Neuronal stem cell (in vitro differentiated cells): Measurements from ENCODE around the gene ZXDC.
A peak's percentile ranks its signal among the peaks of the same experiment; 100 is the strongest.

ENCODE experiments used
- DNase-seq: peaks from one replicate; pipeline ENCODE4 v3.0.0-alpha.2; 2013; ENCODE audit warnings: low spot score
- H2AFZ ChIP-seq: one replicate; pipeline ENCODE4 v1.6.1; 2013; ENCODE audit warnings: mild to moderate bottlenecking, low read length, inconsistent platforms
- H2AK5ac ChIP-seq: 2 replicates; pipeline ENCODE4 v1.6.1; 2013; ENCODE audit warnings: low read depth, mild to moderate bottlenecking, inconsistent platforms, low read length, moderate library complexity, mixed read lengths
- H2BK120ac ChIP-seq: 2 replicates; pipeline ENCODE4 v1.6.1; 2013; ENCODE audit warnings: low read depth, mild to moderate bottlenecking, inconsistent platforms, low read length, moderate library complexity, mixed read lengths
- H2BK12ac ChIP-seq: one replicate; pipeline ENCODE4 v1.6.1; 2013; ENCODE audit warnings: low read length, inconsistent platforms
- H2BK15ac ChIP-seq: 2 replicates; pipeline ENCODE4 v1.6.1; 2013; ENCODE audit warnings: mild to moderate bottlenecking, low read length, inconsistent platforms, mixed read lengths
- H2BK5ac ChIP-seq: one replicate; pipeline ENCODE4 v1.6.1; 2013; ENCODE audit warnings: inconsistent platforms, mild to moderate bottlenecking, low read length, moderate library complexity
- H3K14ac ChIP-seq: one replicate; pipeline ENCODE4 v1.6.1; 2013; ENCODE audit warnings: low read length, inconsistent platforms
- H3K18ac ChIP-seq: 2 replicates; pipeline ENCODE4 v1.6.1; 2013; ENCODE audit warnings: low read length, inconsistent platforms
- H3K23ac ChIP-seq: 2 replicates; pipeline ENCODE4 v1.6.1; 2013; ENCODE audit warnings: low read depth, mild to moderate bottlenecking, mixed read lengths, low read length, inconsistent platforms; ENCODE audit not compliant: poor library complexity
- H3K27ac ChIP-seq: replicated peaks from 3 replicates; pipeline ENCODE4 v1.5.1; 2013; ENCODE audit warnings: low read length, inconsistent platforms
- H3K27me3 ChIP-seq, 3 experiments: 2 replicates each; pipeline ENCODE4 v1.6.1; 2013; ENCODE audit warnings: low read length in 3 of 3, mild to moderate bottlenecking in 2 of 3, inconsistent platforms in 1 of 3, low read depth in 1 of 3, mixed read lengths in 1 of 3, moderate library complexity in 1 of 3; ENCODE audit not compliant: control insufficient read depth in 3 of 3, insufficient read depth in 3 of 3
- H3K36me3 ChIP-seq, 2 donors: replicated peaks in 1 of 2; 2 replicates each; pipeline ENCODE4 v1.6.1; 2013; ENCODE audit warnings: low read length in 2 of 2; ENCODE audit not compliant: control insufficient read depth in 2 of 2, insufficient read depth in 2 of 2
- H3K4ac ChIP-seq: 2 replicates; pipeline ENCODE4 v1.6.1; 2013; ENCODE audit warnings: inconsistent platforms, mild to moderate bottlenecking, low read length, moderate library complexity
- H3K4me1 ChIP-seq, 2 donors: 1 replicate in 1 of 2; 2 replicates in 1 of 2; pipeline ENCODE4 v1.6.1; 2013; ENCODE audit warnings: low read length in 2 of 2, low read depth in 1 of 2; ENCODE audit not compliant: control insufficient read depth in 2 of 2, insufficient read depth in 1 of 2
- H3K4me2 ChIP-seq: one replicate; pipeline ENCODE4 v1.6.1; 2013; ENCODE audit warnings: mild to moderate bottlenecking, low read length, inconsistent platforms; ENCODE audit not compliant: insufficient read depth, poor library complexity, severe bottlenecking
- H3K4me3 ChIP-seq, 2 donors: 2 replicates each; pipeline ENCODE4 v1.5.1; 2013; ENCODE audit warnings: low read length in 2 of 2, mild to moderate bottlenecking in 2 of 2, inconsistent platforms in 1 of 2, moderate library complexity in 1 of 2
- H3K79me1 ChIP-seq: one replicate; pipeline ENCODE4 v1.6.1; 2013; ENCODE audit warnings: low read depth, mild to moderate bottlenecking, inconsistent platforms, low read length, moderate library complexity
- H3K9ac ChIP-seq: one replicate; pipeline ENCODE4 v1.6.1; 2013; ENCODE audit warnings: mild to moderate bottlenecking, low read depth, low read length, inconsistent platforms; ENCODE audit not compliant: poor library complexity
- H3K9me3 ChIP-seq, 2 donors: replicated peaks in 1 of 2; 2 replicates each; pipeline versions ENCODE3 to v1.6.1; 2013; ENCODE audit warnings: low read length in 2 of 2, mild to moderate bottlenecking in 2 of 2, inconsistent platforms in 1 of 2, low read depth in 1 of 2, mixed read lengths in 1 of 2, moderate library complexity in 1 of 2; ENCODE audit not compliant: control insufficient read depth in 2 of 2, insufficient read depth in 1 of 2
- H4K8ac ChIP-seq: one replicate; pipeline ENCODE4 v1.6.1; 2013; ENCODE audit warnings: low read depth, mild to moderate bottlenecking, inconsistent platforms, low read length, moderate library complexity
- H4K91ac ChIP-seq: one replicate; pipeline ENCODE4 v1.6.1; 2013; ENCODE audit warnings: low read length, low read depth, mild to moderate bottlenecking, inconsistent platforms; ENCODE audit not compliant: poor library complexity
- WGBS, 2 donors: extraction: QIAGEN DNeasy Blood & Tissue Kit; methylation state at CpG; one replicate each; pipeline ENCODE4 v1.1.7; 2013; ENCODE audit warnings: missing lambda C conversion rate in 2 of 2, mixed read lengths in 1 of 2; ENCODE audit not compliant: insufficient read length in 2 of 2, insufficient replicate concordance in 1 of 2; ENCODE audit errors: extremely low coverage in 2 of 2; 5-methylcytosine and 5-hydroxymethylcytosine counted together

The ZXDC gene

DNA sequence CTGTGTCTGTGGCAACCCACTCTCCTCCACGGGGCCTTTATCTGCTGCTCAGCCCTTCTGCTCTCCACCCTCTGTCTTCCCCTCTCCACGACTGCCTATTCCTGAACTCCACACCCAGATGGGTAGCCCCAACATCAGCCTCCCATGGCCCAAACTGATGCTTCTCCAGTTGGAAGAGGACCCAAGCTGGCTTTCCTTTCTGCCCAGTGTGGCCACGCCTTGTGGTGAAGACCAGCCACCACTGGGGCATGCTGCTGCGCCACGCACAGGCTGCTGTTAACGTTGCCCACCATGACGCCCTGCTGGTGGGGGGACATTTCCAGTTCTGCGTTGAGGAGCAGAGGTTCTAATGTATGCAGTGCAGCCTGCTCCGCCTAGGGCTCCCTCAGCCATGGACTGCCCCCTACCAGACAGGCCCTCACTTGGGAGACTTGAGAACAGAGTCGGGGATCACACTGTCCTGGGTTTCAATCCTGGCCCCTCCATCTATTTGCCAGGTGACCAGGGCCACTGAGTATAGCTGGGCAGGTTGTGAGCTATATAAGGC lies 54.0 kb downstream of the ZXDC start:
- DNase-seq, result no peak
- no peak overlapping the region for H4K8ac ChIP-seq
- H3K4me2 ChIP-seq, result no peak overlapping the region
- no peak overlapping the region for H3K27ac ChIP-seq
- H3K27me3 ChIP-seq, result no peaks in the 10 kb centered on the region
- peak overlapping the region; percentile 2 for H2BK12ac ChIP-seq
- H2BK120ac ChIP-seq, result no peak overlapping the region
- no peak overlapping the region for H3K4ac ChIP-seq
- no peak overlapping the region for H2AFZ ChIP-seq
- no peaks in the 10 kb centered on the region for H3K36me3 ChIP-seq
- no peak overlapping the region for H2AK5ac ChIP-seq
- H3K4me3 ChIP-seq, result no peak overlapping the region
- peaks cover 4 to 8% of the 10 kb centered on the region in 2 donors for H3K9me3 ChIP-seq
- H2BK15ac ChIP-seq, result no peak overlapping the region
- peak overlapping the region; percentile 83 for H3K23ac ChIP-seq
- no peak overlapping the region for H3K18ac ChIP-seq
- H3K4me1 ChIP-seq, result peaks cover 0 to 6% of the 10 kb centered on the region in 2 donors
- no peak overlapping the region for H3K14ac ChIP-seq
- H2BK5ac ChIP-seq, result no peak overlapping the region
- H4K91ac ChIP-seq, result no peak overlapping the region
- no peak overlapping the region for H3K9ac ChIP-seq
- no CpG with 5 or more reads among the region's 10 CpGs for WGBS, 2 donors
- no peaks in the 10 kb centered on the region for H3K79me1 ChIP-seq

DNA sequence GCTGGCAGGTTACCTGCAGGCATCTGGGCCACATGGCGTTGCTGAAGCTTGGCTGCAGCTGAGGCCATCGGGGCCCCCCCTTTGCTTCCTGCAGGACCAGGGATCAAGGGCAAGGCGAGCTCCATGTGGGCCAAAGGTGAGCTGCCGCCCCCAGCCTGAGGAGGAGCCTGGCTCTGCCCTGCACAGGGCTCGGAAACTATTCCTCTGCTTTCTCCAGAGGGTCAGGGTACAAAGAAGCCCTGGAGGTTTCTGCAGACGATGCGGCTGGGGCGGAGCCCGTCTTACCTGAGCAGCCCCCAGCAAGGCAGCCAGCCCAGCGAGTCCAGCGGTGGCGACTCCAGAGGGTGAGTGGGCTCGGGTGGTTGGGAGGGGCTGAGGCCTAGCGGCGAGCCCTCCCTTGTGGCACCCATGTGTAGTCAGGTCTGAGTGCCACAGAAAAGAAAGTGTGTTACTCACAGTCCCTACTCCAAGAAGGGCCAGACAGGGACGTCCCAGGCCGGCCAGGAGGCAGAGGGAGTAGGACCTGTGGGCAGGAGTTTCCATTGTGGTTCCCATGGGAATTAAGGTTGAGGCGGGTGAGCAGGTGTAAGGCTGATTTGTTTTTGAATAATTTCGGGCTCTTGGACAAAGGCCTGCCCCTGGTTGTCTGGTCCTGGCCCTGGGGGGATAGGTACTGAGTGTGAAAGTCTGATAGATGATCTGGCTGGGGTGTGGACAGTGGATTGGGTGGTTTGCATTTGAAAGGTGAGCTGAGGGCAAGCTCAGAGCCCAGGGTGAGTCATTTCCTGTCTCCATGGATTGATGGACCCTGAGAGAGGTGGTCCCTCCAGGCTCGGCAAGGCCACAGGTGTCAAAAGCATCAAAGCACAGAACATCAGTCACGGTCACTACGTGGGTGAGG lies 55.6 kb downstream of the ZXDC start:
- H3K36me3 ChIP-seq, result no peaks in the 10 kb centered on the region
- H3K4me3 ChIP-seq, result no peak overlapping the region
- no peaks in the 10 kb centered on the region for H3K27me3 ChIP-seq
- H3K4me2 ChIP-seq, result no peak overlapping the region
- no peak for DNase-seq
- no peak overlapping the region for H4K91ac ChIP-seq
- peak overlapping the region; percentile 51 for H3K14ac ChIP-seq
- H2AK5ac ChIP-seq, result peak overlapping the region; percentile 3
- peaks cover 0 to 2% of the 10 kb centered on the region in 2 donors for H3K9me3 ChIP-seq
- H2BK120ac ChIP-seq, result no peak overlapping the region
- H3K4ac ChIP-seq, result no peak overlapping the region
- H4K8ac ChIP-seq, result no peak overlapping the region
- peak overlapping the region; percentile 58 for H2BK12ac ChIP-seq
- no peak overlapping the region for H2BK5ac ChIP-seq
- WGBS, 2 donors, result no CpG with 5 or more reads among the region's 22 CpGs
- H3K18ac ChIP-seq, result peak overlapping the region; percentile 76
- H3K9ac ChIP-seq, result no peak overlapping the region
- no peak overlapping the region for H2AFZ ChIP-seq
- peaks cover 0 to 6% of the 10 kb centered on the region in 2 donors for H3K4me1 ChIP-seq
- H3K23ac ChIP-seq, result peak overlapping the region; percentile 65
- H2BK15ac ChIP-seq, result peak overlapping the region; percentile 83
- no peak overlapping the region for H3K27ac ChIP-seq
- H3K79me1 ChIP-seq, result peaks cover 2% of the 10 kb centered on the region

DNA sequence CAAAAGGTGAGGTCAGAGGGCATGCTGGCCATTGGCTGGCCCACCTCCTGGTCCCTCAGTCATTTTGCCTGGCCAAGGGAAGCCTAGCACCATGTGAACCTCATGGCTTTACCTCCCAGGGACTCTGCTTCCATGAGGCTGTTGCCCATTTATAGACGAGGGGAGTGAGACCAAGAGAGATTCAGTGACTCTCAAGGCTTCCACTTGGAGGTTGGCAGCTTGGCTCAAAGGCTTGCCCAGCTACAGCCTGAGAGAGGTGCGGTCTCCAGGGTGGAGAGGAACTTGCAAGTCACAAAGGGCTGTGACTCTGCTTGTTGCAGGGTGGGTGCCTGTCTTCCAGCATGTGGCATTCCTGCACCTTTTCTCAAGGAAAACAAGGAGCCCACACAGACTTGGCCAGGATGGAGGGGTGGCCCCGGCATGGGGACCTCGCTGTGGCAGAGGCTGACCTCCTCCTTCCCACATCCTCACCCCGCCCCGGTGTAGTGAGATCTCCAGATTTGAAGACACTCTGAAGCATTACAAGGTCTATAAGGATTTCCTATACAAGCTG lies 56.5 kb downstream of the ZXDC start:
- Histone ChIP-seq H2BK5ac (no peak overlapping the region), H2BK12ac (no peak overlapping the region), H3K36me3 (no peaks in the 10 kb centered on the region), H3K18ac (peak overlapping the region; percentile 27), H3K27ac (no peak overlapping the region), H3K4me2 (no peak overlapping the region), H3K4me1 (peaks cover 0 to 6% of the 10 kb centered on the region in 2 donors), H3K14ac (no peak overlapping the region), H2BK15ac (no peak overlapping the region), H3K23ac (no peak overlapping the region), H4K8ac (peak overlapping the region; percentile 48), H3K4ac (no peak overlapping the region), H3K9me3 (no peaks in the 10 kb centered on the region), H3K27me3 (no peaks in the 10 kb centered on the region), H2AFZ (no peak overlapping the region), H2BK120ac (no peak overlapping the region), H2AK5ac (peak overlapping the region; percentile 83), H3K9ac (no peak overlapping the region), H3K4me3 (no peak overlapping the region), H3K79me1 (peaks cover 2% of the 10 kb centered on the region), H4K91ac (no peak overlapping the region)
- no CpG with 5 or more reads among the region's 6 CpGs for WGBS, 2 donors
- DNase-seq, result no peak

DNA sequence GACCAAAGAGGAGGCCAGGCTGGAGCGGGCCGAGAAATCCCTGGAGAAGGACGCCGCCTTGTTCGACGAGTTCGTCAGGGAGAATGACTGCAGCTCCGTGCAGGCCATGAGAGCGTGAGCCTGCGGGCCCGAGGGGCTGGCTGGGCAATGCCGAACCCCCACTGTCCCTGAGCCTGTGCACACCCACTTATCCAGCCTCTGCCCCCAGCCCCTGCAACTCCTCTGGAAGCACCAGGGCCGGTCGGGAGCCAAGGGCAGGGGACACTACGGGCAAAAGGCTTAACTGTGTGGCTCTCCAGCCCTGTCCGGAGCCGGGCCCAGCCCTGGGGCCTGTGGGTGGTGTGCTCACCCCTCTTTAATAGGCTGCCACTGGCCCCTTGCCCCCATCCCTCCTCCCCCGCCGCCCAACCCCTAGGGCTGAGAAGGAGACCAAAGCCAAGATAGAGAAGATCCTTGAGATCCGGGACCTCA lies 57.0 kb downstream of the ZXDC start:
- H3K79me1 ChIP-seq, result peaks cover 2% of the 10 kb centered on the region
- H2AFZ ChIP-seq, result no peak overlapping the region
- peaks cover 0 to 2% (median 0%) of the 10 kb centered on the region in 3 experiments for H3K27me3 ChIP-seq
- no peak overlapping the region for H4K8ac ChIP-seq
- no peak overlapping the region for H2BK120ac ChIP-seq
- peak overlapping the region; percentile 17 for H3K14ac ChIP-seq
- no peaks in the 10 kb centered on the region for H3K36me3 ChIP-seq
- H4K91ac ChIP-seq, result no peak overlapping the region
- H3K4me1 ChIP-seq, result peaks cover 0 to 6% of the 10 kb centered on the region in 2 donors
- no CpG with 5 or more reads among the region's 20 CpGs for WGBS, 2 donors
- H3K4me3 ChIP-seq, result no peak overlapping the region
- H3K27ac ChIP-seq, result no peak overlapping the region
- no peak overlapping the region for H3K4ac ChIP-seq
- H3K9ac ChIP-seq, result no peak overlapping the region
- peak overlapping the region; percentile 5 for H3K18ac ChIP-seq
- H2BK12ac ChIP-seq, result no peak overlapping the region
- H2AK5ac ChIP-seq, result peak overlapping the region; percentile 90
- no peak overlapping the region for H2BK5ac ChIP-seq
- no peak for DNase-seq
- H3K9me3 ChIP-seq, result no peaks in the 10 kb centered on the region
- H2BK15ac ChIP-seq, result no peak overlapping the region
- H3K4me2 ChIP-seq, result no peak overlapping the region
- no peak overlapping the region for H3K23ac ChIP-seq
